NCI-H2196 treated with DMSO at 0.1 percent for 48 hours (cell line): ENCODE results near the gene TMEM203.

ENCODE experiments used
- DNase-seq: peaks from one replicate; lab custom pipeline; 2025; ENCODE audit not compliant: unreplicated experiment; lab: John Stamatoyannopoulos, UW

TMEM203 gene

DNA sequence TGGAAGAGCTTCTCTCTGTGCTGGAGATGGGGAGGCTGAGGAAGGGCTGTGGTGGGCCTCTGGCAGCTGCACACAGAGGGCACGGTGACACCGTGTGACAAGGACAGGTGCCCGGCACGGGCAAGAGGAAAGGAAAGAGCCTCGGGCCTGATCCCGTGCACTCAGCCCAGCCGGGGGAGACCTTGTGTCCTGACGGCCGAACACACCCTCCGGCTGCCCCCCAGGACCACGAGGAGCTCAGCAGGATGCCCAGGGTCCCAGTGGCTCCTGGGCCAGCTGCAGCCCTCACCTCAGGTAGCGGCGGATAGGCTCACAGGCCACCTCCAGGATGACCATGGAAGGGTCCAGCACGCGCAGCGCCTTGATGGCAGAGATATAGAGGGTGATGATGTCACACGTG is 22.6 kb downstream of the TMEM203 start:
- no peak for DNase-seq

DNA sequence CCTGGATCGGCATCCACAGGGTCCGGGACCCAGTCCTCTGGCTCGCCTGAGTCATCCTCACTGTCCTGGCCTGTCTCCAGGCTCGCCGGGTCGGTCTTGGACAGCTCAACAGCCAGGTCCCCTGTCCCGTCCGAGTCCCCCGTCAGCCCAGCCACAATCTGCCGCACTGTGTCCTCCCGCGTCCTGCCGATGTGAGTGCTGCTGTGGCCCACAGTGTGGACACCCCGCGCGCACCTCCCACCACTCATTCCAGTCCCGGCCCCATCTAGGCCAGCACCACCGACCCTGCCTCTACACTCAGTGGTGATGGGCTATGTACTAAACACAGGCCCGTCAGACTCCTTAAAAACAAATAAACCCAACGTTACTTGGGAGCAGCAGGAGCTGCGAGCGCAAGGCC is 23.8 kb downstream of the TMEM203 start:
- DNase-seq: no peak

DNA sequence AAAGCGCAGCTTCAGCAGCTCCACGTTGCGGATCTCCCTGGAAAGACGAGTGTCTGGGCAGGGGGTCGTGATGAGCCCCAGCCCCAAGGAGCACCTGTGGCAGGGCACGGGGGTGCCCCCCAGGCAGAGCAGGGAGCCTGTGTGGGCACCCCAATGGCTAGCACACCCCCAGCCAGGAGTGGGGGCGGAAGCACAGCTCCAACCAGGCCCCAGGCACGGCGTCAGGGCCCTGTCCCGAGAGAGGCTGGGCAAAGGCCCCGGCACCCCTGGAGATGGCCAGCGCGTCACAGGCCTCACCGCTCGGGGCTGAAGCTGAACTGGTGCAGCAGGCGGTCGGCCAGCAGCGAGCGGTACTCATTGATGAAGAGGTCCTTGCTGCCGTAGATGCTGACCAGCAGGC is 25.0 kb downstream of the TMEM203 start:
- no peak for DNase-seq

DNA sequence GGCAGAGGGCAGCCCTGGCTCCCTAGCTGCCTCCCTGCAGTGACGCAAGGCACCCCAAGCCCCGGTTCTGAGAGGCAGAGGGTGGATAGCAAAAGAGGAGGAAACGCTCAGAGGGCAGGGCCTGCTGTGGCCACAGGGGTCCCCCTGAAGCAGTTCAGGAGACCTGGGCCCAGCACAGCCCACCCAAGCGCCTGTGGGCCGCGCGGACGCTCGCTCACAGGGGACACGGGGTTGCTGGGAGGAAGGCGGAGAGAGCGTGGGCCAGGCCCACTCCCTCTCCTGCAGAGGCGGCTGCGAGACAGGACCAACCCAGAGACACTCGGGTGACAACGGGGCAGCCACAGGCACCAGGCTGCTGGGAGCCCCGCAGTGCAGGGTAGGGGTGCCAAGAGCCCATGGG is 25.7 kb downstream of the TMEM203 start:
- no peak for DNase-seq

DNA sequence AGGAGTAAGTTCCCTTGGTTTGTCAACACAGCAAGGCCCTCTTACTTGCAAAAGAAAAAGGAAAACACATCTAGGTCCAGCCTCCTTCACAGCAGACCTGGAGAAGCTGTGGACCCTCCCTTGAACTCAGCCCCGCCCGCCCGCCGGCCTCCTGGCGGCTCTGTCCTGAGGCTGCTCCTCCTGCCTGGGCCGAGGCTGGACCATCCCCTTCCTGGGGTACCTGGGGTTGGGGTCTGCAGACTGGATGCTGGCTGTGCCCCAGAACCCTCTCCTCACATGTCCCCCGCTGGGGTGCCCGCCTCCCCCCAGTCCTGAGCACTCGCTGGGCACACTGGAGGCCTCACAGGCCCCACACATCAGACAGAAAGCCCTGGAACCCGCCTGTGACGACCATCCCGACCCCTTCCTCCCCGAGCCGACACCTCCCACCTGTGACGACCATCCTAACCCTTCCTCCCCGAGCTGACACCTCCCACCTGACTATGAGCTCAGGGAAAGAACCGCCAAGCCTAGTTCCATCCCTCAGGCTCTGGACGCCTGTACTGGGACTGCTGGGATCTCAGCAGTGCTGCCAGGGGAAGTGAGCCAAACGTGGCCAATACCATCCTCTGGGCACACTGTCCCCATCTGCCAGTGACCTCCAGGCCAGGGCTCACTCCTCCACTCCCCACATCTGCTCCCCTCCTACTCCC is 26.4 kb downstream of the TMEM203 start:
- no peak for DNase-seq

DNA sequence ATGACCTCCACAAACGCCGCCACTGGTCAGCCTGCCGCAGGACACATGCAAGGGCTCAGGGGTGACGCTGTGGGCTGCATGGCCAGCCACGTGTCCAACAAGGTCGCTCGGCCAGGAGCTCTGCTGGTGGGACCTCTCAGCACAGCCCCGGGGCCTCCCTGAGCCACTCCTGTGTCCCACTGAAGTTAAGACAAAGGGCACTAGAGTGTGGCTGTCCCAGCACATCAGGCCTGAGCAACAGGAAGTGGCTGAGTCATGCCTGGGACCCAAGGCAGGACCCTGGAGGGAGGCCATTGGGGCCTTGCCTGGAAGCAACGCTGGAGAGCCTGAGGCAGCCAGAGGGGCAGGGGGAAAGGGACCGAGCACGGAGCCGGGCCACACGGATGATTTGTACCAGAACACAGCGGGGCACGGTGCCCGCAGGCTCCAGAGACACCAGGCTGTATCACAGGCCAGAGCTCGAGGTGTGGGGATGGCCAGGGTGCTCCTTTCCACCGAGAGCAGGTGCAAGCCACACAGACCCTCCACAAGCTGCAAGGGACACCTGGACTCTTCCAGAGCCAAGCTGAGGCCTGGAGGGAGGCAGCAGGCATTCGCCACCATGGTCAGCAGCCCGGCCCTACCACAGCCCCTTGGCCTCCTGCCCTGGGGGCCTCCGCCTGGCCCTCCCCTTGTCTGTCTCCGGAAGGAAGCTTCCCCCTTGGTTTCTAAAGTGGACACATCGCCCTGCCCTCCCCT is 27.1 kb downstream of the TMEM203 start:
- no peak for DNase-seq

DNA sequence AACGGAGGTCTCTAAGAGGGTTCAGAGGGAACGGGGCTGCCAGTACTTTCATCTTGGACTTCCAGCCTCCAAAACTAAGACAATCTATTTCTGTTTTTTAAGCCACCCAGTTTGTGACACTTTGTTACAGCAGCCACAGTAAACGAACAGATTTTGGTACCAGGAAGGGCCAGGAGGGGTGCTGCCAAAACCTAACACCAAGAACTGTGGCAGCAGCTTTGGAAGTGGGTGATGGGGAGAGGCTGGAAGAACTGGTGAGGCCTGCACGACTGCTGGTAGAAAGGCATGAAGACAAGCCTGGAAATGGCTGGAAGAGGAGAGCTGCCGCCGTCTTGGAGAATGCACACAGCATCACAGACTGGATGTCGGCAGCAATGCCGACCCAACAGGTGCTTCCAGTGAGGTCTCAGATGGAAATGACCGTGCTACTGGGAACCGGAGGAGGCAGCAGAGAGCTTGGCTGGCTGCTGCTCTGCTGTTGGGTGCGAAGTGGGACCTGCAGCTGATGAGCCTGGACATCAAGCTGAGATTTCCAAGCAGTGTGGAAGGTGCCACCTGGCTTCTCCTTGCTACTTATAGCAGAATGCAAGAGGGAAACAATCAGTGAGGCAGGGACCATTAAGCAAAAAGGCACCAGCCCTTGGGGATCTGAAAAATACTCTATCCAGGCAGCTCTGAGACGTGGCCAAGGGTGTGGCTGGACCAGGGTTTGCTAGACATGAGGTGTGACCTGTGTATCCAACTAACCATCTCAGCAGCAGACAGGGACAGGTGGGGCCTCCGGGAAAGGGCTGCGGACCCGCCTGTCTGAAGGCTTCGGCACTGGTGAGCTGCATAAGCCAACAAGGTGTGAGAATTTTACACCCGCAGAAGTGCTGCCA is 28.9 kb downstream of the TMEM203 start:
- DNase-seq: peak; percentile 17

DNA sequence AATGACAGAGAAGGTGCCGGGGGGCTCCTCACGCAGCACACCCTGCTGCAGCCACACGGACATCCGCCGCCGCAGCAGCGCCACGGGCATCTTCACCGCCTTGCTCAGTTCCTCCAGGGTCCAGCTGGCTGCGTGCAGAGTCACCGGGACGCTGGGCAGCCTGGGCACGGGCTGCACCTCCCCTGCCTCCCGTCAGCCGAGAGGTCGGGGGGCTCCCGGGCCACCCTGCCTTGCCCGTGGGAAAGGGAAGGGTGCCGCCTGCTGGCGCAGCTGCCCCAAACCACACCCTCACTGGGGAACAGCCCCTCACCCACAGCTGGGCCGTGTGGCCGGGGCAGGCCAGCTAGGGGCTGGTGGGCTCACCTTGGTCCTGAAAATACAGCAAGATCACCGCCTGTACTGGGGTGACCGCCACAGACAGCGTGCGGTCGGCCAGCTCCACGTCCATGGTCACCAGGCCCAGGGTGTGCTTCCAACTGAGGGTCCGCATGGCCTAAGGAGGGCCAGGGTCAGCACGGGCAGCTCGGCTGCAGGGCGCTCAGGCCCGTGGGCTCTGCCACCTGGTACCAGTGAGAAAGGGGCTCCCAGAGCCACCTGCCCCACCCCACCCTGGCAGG is 30.0 kb downstream of the TMEM203 start:
- DNase-seq: no peak

DNA sequence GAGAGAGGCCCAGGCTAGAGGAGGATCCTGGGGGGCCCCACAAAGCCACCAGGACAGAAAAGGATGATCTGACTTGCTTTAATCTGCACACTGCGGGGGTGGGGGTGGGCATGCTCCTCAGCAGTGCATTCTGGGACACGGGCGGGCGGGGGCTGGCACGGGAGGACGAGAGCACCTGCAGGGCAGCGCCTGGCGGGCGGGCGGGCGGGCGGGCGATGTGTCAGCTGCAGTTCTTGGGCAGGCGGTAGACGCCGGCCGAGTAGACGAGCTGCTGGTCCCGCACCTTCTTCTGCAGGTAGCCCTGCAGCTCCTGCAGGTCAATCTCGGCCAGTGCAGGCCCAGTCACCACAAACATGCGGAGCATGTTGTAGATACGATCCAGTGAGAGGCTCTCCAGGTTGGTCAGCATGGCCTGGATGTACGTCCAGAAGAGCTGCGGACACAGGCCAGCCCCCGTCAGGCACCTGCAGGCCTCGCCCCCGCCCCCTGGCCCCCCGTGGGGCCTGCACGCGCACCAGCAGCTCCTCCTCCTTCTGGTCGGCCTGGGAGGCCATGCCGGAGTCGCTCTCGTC is 30.6 kb downstream of the TMEM203 start:
- no peak for DNase-seq

DNA sequence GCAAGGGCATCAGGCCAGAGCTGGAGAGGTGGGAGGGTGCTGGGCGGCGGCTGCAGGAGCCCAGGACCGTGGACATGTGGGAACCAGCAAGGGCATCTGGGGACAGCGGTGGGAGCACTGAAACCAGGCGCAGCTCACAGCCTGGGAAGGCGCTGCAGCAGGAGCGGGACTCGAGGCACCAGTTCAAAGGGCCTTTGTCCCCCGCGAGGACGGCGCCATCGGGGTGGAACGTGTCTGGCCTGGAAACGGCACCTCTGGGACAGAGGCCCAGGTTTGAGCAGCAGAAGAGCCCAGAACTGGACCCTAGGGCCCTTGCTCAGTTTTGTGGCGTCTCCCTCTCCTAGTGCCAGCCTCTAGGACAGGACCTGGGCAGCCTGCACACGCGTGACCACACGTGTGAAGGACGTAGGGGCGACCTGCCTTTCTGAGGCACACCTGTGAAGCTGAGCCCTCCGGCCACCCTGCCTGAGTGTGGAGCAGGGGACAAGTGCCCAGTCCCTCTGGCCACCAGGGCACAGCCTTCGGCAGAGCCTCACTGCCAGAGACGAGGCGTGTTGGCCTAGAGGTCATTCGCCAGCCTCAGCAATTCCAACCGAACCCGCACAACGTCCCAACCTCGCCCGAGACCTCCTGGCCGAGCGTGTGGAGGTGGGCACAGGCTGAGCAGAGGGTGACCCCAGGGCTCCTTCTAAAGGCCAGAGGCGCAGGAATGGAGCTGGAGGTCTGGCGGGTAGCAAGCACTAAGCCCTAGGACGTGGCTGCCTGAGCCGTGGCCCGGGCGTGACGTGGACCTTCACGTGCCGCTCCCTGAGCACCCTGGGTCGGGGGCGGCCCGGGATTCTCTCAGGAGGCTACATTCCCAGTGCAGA is 31.4 kb downstream of the TMEM203 start:
- DNase-seq: no peak

DNA sequence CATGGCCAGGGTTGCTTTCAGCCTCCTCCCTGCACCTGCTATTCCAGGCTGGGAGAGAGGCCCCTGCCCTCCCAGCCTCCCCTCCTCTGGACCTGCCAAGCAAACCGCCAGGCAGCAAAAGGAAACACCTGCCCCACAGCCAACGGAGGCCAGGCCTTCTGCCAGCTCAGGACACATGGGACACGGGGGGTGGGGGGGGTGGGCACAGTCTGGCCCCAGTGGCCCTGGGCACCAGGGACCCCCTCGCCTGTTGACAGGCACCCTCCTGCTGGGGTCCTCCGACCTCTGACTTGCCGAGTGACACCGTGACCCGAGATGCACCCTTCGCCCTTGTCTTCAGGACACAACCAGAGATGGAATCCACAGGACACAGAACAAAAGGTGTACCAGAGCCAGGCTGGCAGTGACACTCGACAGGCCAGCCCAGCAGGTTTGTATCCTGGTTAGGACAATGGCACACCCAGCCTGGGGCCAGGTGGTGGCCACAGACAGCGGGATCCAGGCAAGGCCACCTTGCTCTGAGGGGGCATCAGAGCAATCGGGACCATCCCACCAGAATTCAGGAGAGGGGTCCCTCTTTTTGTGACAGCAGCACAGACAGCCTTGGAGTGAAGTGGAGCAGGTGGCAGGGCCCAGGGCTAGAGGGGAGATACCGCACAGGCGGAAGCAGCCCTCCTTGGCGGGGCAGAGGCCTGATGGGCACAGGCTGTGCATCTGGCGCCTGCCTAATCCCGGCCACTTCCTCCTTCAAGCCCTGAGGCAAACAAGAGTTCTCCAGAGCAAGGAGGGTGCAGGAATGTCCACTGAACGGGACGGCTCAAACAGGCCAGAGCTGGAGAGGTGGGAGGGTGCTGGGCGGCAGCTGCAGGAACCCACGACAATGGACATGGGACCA is 32.3 kb downstream of the TMEM203 start:
- DNase-seq: peak; percentile 37

DNA sequence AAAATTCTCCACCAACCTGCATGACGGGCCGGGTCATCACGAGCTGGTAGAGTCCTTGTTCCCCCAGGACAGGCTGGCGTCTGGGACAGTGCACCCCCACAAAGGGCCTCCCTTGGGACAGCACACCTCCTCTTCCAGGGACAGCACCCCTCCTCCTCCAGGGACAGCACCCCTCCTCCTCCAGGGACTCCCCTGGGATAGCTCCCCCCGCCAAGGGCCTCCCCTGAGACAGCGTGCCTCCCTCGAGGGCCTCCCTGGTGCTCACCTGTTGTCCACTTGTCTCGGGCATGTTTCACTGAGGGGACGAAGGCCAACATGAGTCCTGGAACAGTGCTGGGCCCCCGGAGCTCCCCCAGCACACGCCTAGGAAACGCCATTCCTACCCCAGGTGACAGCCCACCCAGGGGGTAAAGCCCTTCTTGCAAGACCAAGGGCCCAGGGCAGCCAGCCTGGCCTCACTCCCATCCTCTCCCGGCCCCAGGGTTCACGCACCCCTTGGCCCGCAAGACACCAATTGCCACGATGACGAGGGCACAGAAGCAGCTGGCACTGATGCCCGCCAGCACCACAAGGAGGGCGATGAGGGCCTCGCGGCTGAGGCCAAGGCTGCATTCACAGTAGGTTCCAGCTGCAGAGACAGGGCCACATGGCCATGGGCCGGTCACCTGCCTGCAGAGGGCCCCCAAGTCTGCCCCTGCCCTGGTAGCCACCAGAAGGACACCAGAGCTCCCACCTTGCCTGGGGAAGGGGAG is 34.1 kb downstream of the TMEM203 start:
- no peak for DNase-seq

DNA sequence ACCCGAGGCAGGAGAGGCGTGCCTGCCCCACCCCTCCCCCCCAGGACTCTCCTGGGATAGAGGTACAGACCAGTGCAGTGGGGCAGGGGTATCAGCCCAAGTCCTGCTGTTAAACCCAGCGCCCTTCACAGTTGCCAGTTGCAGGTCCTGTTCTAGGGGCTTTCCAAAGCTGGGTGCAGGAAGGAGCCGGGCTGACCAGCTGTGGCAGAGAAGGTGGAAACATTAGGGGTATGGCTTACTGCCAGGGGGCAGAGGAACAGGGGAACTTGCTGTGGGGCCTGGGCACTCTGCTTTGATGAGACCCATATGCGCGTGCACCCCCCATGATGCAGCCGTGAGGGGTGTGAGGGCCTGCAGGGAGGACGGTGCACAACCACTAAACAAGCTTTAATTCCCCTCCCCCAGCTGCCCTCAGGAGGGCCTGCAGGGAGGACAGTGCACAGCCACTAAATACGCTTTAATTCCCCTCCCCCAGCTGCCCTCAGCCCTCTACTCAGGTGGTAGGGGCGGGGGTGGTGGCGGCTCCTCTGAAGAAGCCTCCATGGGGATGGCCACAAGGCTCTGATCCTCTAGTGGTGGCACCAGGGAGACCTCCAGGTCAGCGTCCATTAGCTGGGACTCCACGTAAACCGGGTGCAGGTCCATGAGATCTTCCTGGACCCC is 34.8 kb downstream of the TMEM203 start:
- DNase-seq: no peak

DNA sequence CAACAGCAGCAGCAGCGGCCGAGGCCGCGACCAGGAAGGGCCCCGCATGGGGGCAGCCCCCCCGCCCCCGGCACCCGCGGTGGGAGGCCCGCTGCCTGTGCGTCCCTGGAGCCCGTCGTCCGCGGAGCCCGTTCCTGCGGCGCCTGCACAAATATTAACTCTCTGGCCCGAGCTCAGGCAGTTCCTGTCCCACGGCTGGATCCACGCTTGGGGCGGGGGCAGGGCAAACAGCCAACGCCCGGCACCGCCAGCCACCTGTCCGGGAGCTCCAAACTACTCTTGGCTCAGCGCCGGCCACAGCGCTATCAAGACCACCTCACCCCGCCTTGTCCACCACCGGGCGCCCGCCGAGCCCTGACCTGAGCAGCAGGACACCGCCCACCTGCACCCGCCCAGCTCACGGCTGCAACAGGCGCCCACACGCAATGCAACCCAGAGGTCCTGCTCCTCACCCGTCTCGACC is 35.5 kb downstream of the TMEM203 start, which contains the start of gene LRRC26:
Gene LRRC26 (minus strand): TSS at position 156 of the 463 bp plus-strand sequence. CDS start 108 bp downstream, at position 48.
- no peak for DNase-seq

DNA sequence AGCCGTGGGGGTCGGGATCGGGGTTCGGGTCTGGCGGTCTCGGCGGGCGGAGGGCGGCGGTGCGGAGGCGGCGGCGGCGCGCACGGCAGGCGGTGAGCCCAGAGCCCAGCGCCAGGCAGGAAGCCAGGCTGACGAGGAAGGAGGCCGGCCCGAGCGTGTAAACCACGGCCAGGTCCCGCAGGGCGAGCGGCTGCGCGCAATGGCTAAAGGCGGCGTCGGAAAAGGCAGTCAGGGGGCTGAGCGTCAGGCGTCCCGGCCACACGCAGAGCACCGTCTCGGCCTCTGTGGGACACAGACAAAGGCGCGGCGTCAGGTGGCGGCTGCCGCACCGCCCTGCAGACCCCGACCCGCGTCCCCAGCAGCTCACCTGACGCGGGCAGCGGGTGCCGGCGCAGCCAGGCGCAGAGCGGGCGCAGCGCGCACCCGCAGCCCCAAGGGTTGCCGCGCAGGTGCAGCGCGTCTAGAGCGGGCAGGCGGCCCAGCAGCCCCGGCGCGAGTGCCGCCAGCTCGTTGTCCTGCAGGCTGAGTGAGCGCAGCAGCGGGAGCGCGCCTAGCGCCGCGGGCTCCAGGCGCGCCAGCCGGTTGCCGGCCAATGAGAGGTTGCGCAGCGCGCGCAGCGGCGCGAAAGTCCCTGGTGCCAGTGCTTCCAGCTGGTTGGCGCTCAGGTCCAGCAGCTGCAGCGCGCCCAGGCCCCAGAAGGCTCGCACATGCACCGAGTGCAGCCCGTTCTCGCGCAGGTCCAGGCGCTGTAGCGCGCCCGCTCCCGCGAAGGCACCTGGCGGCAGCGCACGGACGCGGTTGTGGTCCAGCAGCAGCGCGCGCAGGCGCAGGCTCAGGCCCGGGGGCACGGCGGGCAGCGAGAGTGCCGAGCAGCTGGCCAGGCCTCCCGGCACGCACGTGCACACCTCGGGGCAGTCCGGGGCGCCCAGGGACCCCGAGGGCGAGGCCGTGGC is 36.3 kb downstream of the TMEM203 start:
- peak; percentile 90 for DNase-seq

DNA sequence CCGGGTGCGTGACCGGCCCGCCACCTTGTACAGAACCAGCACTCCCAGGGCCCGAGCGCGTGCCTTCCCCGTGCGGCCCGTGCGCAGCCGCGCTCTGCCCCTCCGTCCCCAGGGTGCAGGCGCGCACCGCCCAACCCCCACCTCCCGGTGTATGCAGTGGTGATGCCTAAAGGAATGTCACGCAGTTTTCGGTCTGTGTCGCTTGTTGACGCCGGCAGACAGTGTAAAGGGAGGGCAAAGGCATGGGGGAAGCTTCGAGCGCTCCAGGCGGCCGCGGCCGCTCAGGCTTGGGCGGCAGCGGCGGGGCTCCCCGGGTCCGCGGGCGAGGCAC is 36.9 kb downstream of the TMEM203 start:
- DNase-seq: no peak
